GM19463 (cell line): ENCODE data around the gene PPP1R3D.
"Not testable (repeated sequence)": the region's sequence is repeated elsewhere in the genome, so short reads cannot be mapped to it uniquely, and the experiment has no call there.

Experiments used
- ATAC-seq: cut with Tn5 transposase; IDR thresholded peaks from one replicate; pipeline ENCODE4 v1.9.1; 2021; ENCODE audit warnings: mild to moderate bottlenecking, moderate library complexity; ENCODE audit not compliant: unreplicated experiment

PPP1R3D gene, protein sequence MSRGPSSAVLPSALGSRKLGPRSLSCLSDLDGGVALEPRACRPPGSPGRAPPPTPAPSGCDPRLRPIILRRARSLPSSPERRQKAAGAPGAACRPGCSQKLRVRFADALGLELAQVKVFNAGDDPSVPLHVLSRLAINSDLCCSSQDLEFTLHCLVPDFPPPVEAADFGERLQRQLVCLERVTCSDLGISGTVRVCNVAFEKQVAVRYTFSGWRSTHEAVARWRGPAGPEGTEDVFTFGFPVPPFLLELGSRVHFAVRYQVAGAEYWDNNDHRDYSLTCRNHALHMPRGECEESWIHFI

DNA sequence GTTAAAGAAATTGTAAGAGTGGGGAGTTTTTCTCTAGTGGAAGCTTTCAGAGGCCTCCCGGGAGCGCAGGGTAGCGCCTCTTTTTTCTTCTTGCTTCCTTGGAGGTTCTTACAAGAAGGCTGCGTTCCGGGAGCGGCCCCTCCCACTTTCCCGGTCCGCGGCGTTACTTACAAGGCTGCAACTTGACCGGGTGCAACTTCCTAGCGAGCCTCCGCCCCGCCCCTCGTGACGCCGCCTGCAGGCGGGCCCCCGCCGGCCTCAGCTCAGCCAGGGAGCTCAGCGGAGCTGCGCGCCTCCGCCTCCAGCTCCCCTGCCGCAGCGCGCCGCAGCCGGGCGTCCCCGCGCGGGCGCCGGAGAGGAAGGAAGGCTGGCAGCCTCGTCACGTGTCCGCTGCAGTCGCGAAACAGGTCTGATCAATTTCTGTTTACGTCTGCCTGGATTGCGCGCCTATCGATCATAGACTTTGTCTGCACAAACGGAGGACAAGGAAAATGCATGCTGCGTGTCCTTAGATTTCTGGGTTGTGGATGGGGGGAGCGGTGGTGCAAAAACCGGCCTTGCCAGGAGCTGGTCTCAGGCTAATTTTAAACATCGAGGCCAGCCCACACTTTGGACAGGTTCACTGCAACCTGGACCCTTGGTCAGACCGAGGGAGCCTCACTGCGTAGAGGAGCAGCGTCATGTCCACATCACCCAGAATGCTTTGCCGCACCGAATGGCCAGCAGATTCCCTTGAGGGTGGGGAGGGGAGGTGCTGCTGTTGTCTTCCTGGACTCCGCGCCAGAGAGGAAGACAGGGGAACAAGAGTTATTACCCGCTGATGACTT is at the start of gene PPP1R3D, which contains the start of gene FAM217B:
TSS of gene PPP1R3D (minus strand) at position 177 of the 827 bp plus-strand sequence. CDS start 374 bp downstream, outside the sequence.
TSS of gene FAM217B (plus strand) at position 261 of the 827 bp plus-strand sequence. CDS start 3,555 bp downstream, outside the sequence.
- ATAC-seq, result peak; percentile 89

- no peak for ATAC-seq
These were observed 48.0 kb upstream of the PPP1R3D start for GRCh38 chr20:59988141-59988540.

DNA sequence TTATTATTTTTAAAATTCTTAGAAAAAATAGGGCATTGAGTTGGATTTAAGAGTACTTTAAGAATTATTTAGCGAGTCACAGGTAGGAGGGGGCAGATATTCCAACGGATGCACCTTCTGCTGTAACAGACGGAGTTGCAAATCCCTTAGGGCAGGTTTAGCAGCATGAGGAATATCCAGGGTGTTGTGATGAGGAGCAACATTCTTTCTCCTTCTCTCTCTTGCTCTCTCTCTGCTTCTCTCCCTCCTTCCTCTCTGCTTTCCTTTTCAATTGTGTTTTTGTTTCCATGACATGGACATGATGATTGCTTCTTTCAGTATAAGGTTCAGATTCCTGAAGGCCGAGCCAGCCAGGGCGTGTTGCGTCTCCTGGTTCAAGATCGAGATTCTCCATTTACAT is 47.0 kb upstream of the PPP1R3D start:
- no peak for ATAC-seq

DNA sequence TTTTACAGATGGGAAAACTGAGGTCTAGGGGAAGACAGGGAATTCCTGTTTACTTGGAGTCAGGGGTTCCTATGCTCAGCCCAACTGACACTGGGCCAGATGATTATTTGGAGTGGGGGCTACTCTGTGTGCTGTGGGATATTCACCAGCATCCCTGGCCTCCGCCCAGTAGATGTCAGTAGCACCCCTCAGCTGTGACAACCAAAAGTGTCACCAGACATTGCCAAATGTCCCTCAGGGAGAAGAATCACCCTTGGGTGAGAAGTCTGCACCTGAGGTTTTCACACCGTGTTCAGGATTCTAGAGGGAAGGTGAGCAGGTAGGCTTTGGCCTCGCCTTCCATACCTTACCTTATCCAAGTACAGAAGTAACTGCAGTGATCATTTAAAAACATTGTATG is 45.8 kb upstream of the PPP1R3D start:
- no peak for ATAC-seq

GRCh38 chr20:59985164-59985563 is 45.1 kb upstream of the PPP1R3D start:
- no peak for ATAC-seq

DNA sequence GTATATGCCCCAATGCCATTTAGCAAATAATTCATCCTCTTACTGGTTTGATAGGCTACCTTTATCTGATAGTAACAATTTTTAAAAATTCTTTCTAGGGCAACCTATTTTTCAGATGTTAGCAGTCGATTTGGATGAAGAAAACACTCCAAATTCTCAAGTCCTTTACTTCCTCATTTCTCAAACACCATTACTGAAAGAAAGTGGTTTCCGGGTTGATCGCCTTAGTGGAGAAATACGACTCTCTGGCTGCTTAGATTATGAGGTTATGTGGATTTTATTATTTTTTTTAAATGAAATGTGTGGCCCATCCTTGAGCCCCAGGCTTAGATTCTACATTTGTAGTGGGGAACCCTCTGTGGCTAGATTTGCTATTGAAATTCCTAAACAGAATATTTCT is 44.4 kb upstream of the PPP1R3D start:
- ATAC-seq, result no peak

- no peak for ATAC-seq
These were observed 43.0 kb upstream of the PPP1R3D start for GRCh38 chr20:59983076-59983475.

DNA sequence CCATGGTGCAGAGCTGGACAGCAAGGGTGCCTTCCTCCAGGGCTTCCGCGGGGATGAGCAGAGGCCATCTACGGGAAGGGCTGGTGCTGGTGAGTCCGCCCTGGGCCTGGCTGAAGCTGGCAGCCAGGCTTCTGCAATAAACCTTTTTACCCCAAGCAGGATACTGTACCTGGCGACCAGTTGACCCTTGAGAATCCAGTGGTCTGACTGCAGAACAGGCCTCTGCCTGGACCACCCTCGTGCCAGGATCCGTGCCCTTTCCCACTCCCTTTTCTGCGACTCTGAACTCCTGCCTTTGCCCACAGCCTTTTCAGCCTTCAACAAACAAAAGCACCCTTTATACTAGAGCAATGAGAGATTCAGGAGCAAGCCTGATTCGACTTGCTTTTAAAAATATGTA is 37.0 kb upstream of the PPP1R3D start:
- no peak for ATAC-seq

GRCh38 chr20:59976156-59976782 is 36.2 kb upstream of the PPP1R3D start:
- no peak for ATAC-seq

GRCh38 chr20:59972037-59972801 is 32.1 kb upstream of the PPP1R3D start:
- no peak for ATAC-seq

- ATAC-seq, result no peak
These were observed 31.3 kb upstream of the PPP1R3D start for GRCh38 chr20:59971428-59971827.

DNA sequence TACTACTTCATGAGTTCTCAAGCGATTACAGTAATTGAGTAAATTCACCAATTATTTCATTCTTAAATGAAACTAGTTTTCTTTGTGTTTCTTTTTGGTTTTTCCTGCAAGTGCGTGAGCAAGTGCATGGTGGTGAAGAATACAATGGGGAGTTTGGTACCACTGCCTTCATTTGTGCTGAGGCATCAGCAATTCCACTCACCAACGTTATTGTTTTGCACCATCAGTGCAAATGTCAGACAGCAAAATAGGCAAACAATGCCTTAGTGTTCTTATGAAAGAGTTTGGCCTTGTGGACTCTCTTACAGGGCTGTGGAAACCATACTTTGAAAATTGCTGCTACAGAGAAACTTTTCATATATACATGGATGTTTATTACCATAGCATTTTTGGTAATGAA is 26.3 kb upstream of the PPP1R3D start:
- no peak for ATAC-seq

- ATAC-seq, result no peak
These were observed 22.1 kb upstream of the PPP1R3D start for GRCh38 chr20:59962155-59962554.

GRCh38 chr20:59961423-59961822 is 21.3 kb upstream of the PPP1R3D start:
- ATAC-seq, result no peak

DNA sequence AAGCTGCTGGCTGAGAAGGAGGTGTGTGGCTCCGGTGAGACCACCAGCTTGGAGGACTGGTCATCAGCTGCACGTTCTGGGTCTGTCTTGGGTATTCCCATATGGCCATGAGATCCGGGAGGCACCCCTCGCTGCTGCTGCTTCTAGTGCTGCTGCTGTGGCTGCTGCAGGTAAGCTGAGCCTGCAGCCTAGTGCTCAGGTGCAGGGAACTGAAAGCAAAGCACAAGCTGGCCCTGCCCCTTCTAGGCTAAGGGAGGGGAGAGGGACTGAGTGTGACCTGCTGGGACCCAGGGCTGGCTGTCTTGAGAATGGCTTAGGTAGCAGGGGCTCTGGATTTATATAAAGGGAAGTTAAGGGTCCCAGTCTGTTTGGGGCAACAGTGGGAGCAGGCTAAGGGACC is 18.5 kb upstream of the PPP1R3D start:
- no peak for ATAC-seq

- ATAC-seq, result no peak
These were observed 18.0 kb upstream of the PPP1R3D start, which contains the start of gene CDH26 for GRCh38 chr20:59958123-59958522. Gene CDH26 (plus strand): TSS chr20:59958423. CDS start chr20:59958727, 304 bp downstream.

DNA sequence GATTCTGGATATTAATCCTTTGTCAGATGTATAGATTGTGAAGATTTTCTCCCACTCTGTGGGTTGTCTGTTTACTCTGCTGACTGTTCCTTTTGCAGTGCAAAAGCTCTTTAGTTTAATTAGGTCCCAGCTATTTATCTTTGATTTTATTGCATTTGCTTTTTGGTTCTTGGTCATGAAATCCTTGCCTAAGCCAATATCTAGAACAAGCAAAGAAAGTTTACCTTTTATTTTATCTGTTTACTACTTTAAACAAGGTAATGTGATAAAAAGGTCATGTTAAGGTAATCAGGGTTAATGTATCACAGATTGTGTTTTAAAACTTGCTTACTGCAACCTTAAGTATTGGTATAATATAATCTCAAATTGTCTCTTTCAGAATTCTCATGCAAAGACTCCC is 17.5 kb upstream of the PPP1R3D start:
- ATAC-seq, result not testable (repeated sequence)

- ATAC-seq, result no peak
These were observed 15.2 kb upstream of the PPP1R3D start for GRCh38 chr20:59955131-59955796.

DNA sequence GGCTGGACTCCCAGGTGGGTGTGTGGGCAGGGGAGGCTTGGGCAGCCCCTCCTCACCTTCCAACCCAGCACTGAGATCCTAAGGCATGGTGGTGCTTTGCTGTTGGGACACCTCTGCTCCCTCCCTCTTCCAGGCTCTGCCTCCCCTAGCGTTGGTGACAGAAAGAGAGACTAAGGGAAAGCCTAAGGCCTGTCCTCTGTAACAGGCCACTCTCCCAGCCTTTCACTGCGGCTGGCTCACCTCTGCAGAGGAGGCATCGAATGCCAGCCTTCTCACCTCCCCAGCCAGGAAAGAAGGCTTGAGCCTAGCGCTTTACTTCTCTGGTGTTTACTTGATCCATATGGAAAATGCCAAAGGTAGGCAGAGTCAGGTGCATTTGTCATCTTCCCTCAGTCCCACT is 14.6 kb upstream of the PPP1R3D start:
- ATAC-seq, result no peak

DNA sequence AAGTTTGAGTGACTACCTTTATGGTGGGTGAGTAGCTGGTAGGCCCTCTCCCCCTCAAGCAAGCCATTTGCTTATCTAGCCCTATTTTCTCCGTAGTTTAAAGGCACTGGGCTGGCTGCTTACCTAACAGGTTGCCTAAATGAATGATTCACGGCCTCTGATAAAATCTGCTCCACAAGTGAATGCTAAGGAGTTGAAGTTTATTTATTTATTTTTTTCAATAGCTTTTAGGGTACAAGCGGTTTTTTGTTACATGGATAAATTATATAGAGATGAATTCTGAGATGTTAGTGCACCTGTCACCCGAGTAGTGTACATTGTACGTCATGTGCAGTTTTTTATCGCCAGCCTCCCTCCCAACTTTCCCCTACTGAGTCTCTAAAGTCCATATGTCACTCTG is 9.8 kb upstream of the PPP1R3D start:
- ATAC-seq, result no peak
